Gastroesophageal sphincter (tissue), 4 donors: ENCODE data around the gene COPS7B. TPM values are rescaled to one million over a fixed set of nuclear protein-coding genes. Genes with fewer than 3 reads are reported as not detected.
"Not testable (repeated sequence)": the region's sequence is repeated elsewhere in the genome, so short reads cannot be mapped to it uniquely, and the experiment has no call there.

ENCODE experiments used
- ATAC-seq: fragments of 150-250 bp; one replicate; pipeline ENCODE4 v1.9.1; 2016; ENCODE audit warnings: mild to moderate bottlenecking, moderate library complexity
- H3K27ac ChIP-seq, 4 donors: fragments of 200-600 bp; sonication (generic) in 3 of 4; 1 replicate in 3 of 4; 2 replicates in 1 of 4; pipeline ENCODE4 v1.5.1; 2016 to 2019
- H3K27me3 ChIP-seq: fragments of 200-600 bp; sonication (generic); one replicate; pipeline ENCODE4 v1.5.1; 2019
- H3K36me3 ChIP-seq, 2 donors: fragments of 200-600 bp; sonication (generic); one replicate each; pipeline ENCODE4 v1.5.1; 2019; ENCODE audit warnings: control low read depth in 1 of 2
- H3K4me1 ChIP-seq, 3 donors: fragments of 200-600 bp; sonication (generic); 1 replicate in 2 of 3; 2 replicates in 1 of 3; pipeline ENCODE4 v1.5.1; 2016 to 2019; ENCODE audit warnings: control low read depth in 2 of 3
- H3K4me3 ChIP-seq, 2 donors: fragments of 200-600 bp; sonication (generic); one replicate each; pipeline ENCODE4 v1.5.1; 2019; ENCODE audit warnings: mild to moderate bottlenecking in 1 of 2, moderate library complexity in 1 of 2
- H3K9me3 ChIP-seq, 3 donors: fragments of 200-600 bp; sonication (generic); one replicate each; pipeline ENCODE4 v1.5.1; 2017 to 2019; ENCODE audit warnings: control low read depth in 2 of 3
- CTCF ChIP-seq, 4 experiments: fragments of 200-600 bp in 2 of 4; fragments of 450-650 bp in 2 of 4; sonication (generic) in 1 of 4; IDR thresholded peaks; one replicate each; pipeline ENCODE4 v1.5.1; 2017 to 2019; ENCODE audit warnings: antibody characterized with exemption in 4 of 4, mild to moderate bottlenecking in 2 of 4, moderate library complexity in 2 of 4
- EP300 ChIP-seq: sonication (generic); formaldehyde crosslinking; IDR thresholded peaks from one replicate; pipeline ENCODE4 v1.6.1; 2017; ENCODE audit warnings: antibody characterized with exemption, mild to moderate bottlenecking
- POLR2A ChIP-seq, 2 donors: fragments of 450-650 bp; IDR thresholded peaks; one replicate each; pipeline ENCODE4 v1.6.1; 2017; ENCODE audit warnings: antibody characterized with exemption in 2 of 2, mild to moderate bottlenecking in 2 of 2, moderate library complexity in 1 of 2
- POLR2AphosphoS5 ChIP-seq: sonication (generic); formaldehyde crosslinking; IDR thresholded peaks from one replicate; pipeline ENCODE4 v1.6.1; 2017; ENCODE audit warnings: antibody characterized with exemption
- WGBS, 2 donors: methylation state at CpG; one replicate each; pipeline ENCODE4 v1.1.5; 2018; ENCODE audit warnings: low coverage in 1 of 2; 5-methylcytosine and 5-hydroxymethylcytosine counted together
- total RNA-seq, 4 donors: library from RNA; depleted of rRNA; stranded (reverse); fragments of >200 nt; gene quantifications; one replicate each; pipeline ENCODE4 v1.1.0, GENCODE V29; 2016

The COPS7B gene
- total RNA-seq: 10 to 100 TPM; 24.2 to 39.4 (median 30.0) TPM

GRCh38 chr2:231786177-231786916, at the start of gene COPS7B:
COPS7B (plus strand) TSS chr2:231786445; CDS start chr2:231788571, 2,126 bp downstream.
- 1 to 3% methylated on average over 6 to 12 of the region's 69 CpGs for WGBS, 2 donors
- peak; percentile 44 for ATAC-seq
- H3K9me3 ChIP-seq: no peaks in the 10 kb centered on the region

GRCh38 chr2:231737761-231738160, 48.5 kb upstream of the COPS7B start:
- Histone ChIP-seq H3K36me3 (peaks cover 0 to 52% of the 10 kb centered on the region in 2 donors), H3K27ac (no peak overlapping the region), H3K4me1 (no peaks in the 10 kb centered on the region), H3K9me3 (no peaks in the 10 kb centered on the region), H3K27me3 (no peaks in the 10 kb centered on the region), H3K4me3 (no peak overlapping the region)
- TF ChIP-seq CTCF (IDR thresholded peaks at IDR 0.05): no peak
- TF ChIP-seq POLR2A (IDR thresholded peaks at IDR 0.05): no peak
- TF ChIP-seq POLR2AphosphoS5: no peak
- no peak for TF ChIP-seq EP300
- 88 to 89% methylated on average over 6 to 7 of the region's 7 CpGs for WGBS, 2 donors
- no peak for ATAC-seq

More at GRCh38 chr2:231786177-231786916, at the start of gene COPS7B:
- Histone ChIP-seq H3K4me1 (peaks cover 0 to 72% (median 23%) of the 10 kb centered on the region in 3 donors), H3K36me3 (peaks cover 0 to 28% of the 10 kb centered on the region in 2 donors), H3K4me3 (peak within 1 kb of the TSS; percentile 94 to 96), H3K27ac (peak within 1 kb of the TSS in 3 of 4 donors; percentile 78 to 87 (median 84)), H3K27me3 (no peaks in the 10 kb centered on the region)
- TF ChIP-seq POLR2A (IDR thresholded peaks at IDR 0.05) (no peak), CTCF (IDR thresholded peaks at IDR 0.05) (peak in 1 of 4 experiments; percentile 55), POLR2AphosphoS5 (peak; percentile 60), EP300 (no peak)

GRCh38 chr2:231743376-231744116, 42.7 kb upstream of the COPS7B start:
- WGBS, 2 donors: 53 to 61% methylated on average over 7 to 8 of the region's 9 CpGs
- no peak for TF ChIP-seq POLR2AphosphoS5
- TF ChIP-seq CTCF (IDR thresholded peaks at IDR 0.05): no peak
- TF ChIP-seq EP300: no peak
- TF ChIP-seq POLR2A (IDR thresholded peaks at IDR 0.05): no peak
- no peaks in the 10 kb centered on the region for H3K4me1 ChIP-seq

GRCh38 chr2:231745303-231746038, 40.8 kb upstream of the COPS7B start:
- Histone ChIP-seq H3K9me3 (no peaks in the 10 kb centered on the region), H3K4me3 (no peak overlapping the region), H3K36me3 (no peaks in the 10 kb centered on the region), H3K27me3 (no peaks in the 10 kb centered on the region), H3K27ac (no peak overlapping the region), H3K4me1 (no peaks in the 10 kb centered on the region)
- TF ChIP-seq POLR2A (IDR thresholded peaks at IDR 0.05) (no peak), EP300 (no peak), POLR2AphosphoS5 (no peak), CTCF (IDR thresholded peaks at IDR 0.05) (no peak)
- WGBS, 2 donors: 74 to 81% methylated on average over 5 to 6 of the region's 6 CpGs
- no peak for ATAC-seq

More at GRCh38 chr2:231743376-231744116, 42.7 kb upstream of the COPS7B start:
- Histone ChIP-seq H3K27me3 (no peaks in the 10 kb centered on the region), H3K27ac (no peak overlapping the region), H3K9me3 (no peaks in the 10 kb centered on the region), H3K36me3 (peaks cover 0 to 6% of the 10 kb centered on the region in 2 donors), H3K4me3 (no peak overlapping the region)
- no peak for ATAC-seq

GRCh38 chr2:231748153-231748896, 37.9 kb upstream of the COPS7B start:
- not testable (repeated sequence) for ATAC-seq, H3K36me3 ChIP-seq, H3K9me3 ChIP-seq, H3K4me3 ChIP-seq, H3K27ac ChIP-seq, H3K4me1 ChIP-seq, H3K27me3 ChIP-seq
- WGBS, 2 donors: 80 to 94% methylated on average over 2 to 3 of the region's 6 CpGs

GRCh38 chr2:231749016-231749415, 37.2 kb upstream of the COPS7B start:
- not testable (repeated sequence) for ATAC-seq, H3K4me3 ChIP-seq, H3K9me3 ChIP-seq, H3K27me3 ChIP-seq, H3K4me1 ChIP-seq, H3K36me3 ChIP-seq, H3K27ac ChIP-seq
- WGBS, 2 donors: 93% methylated on average over 7 of the region's 10 CpGs; no CpG with 5 or more reads in 1 of the 2 donors
